Left lobe of liver (tissue), 2 donors: ENCODE results near the gene USF2. TPM values are rescaled to one million over a fixed set of nuclear protein-coding genes. Genes with fewer than 3 reads are reported as not detected.

Source experiments
- ATAC-seq: fragments of 200-7000 bp; cut with Tn5 transposase; one replicate; pipeline ENCODE4 v1.9.1; 2020; ENCODE audit warnings: mild to moderate bottlenecking, moderate library complexity
- DNase-seq: peaks from one replicate; pipeline ENCODE4 v3.0.0-alpha.2; 2020; ENCODE audit warnings: low spot score
- total RNA-seq: library from RNA; stranded (reverse); gene quantifications from one replicate; pipeline ENCODE4 v1.2.1, GENCODE V29; 2021
- donor health status: DM: no; HTN: no; CAD: no; lungs with moderate emphysema.
- donor health status: DM: no; HTN: yes; CAD: no.

The USF2 gene
- total RNA-seq, 1 donor from 2014 or later, result 91.7 TPM

DNA sequence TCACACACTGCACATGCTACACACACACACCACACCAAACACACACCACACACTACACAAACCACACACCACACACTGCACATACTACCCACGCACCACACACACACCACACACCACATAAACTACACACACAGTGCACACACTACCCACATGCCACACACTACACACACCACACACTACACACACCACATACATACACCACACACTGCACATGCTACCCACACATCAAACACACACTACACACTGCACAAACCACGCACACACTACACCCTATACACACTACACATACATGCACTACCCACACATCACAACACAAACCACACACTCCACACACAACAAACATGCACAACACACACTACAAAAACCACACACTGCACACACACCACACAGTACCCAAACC, 29.2 kb downstream of the USF2 start:
- no peak for DNase-seq
- no peak for ATAC-seq

DNA sequence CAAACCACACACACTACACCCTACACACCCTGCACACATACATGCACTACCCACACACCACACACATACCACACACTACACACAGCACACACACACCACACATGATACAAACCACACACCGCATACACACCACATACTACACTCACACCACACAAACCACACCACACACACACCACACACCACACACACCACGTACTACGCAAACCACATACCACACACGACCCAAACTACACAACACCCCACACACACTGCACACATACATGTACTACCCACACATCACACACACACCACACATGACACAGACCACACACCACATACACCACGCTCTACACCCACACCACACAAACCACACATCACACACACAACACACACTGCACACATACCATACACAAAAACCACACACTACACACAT, 29.8 kb downstream of the USF2 start:
- no peak for DNase-seq
- no peak for ATAC-seq

DNA sequence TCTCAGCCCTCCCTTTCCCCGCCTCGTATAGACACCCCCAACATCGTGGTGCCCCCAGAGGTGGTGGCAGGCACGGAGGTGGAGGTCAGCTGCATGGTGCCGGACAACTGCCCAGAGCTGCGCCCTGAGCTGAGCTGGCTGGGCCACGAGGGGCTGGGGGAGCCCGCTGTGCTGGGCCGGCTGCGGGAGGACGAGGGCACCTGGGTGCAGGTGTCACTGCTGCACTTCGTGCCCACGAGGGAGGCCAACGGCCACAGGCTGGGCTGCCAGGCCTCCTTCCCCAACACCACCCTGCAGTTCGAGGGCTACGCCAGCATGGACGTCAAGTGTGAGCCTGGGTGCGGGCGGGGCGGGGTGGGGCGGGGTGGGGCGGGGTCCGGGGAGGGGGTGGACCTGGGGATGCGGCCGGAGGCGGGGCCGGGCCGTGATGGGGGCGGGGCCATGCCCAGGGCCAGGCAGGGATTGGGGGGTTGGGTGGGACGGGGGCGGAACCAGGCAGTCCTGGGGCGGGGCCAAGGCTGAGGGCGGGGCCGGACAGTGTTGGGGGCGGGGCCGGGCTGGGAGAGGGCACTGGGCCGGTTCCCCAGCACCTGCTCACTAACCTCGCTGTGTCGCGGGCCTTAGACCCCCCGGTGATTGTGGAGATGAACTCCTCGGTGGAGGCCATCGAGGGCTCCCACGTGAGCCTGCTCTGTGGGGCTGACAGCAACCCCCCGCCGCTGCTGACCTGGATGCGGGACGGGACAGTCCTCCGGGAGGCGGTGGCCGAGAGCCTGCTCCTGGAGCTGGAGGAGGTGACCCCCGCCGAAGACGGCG, 31.0 kb downstream of the USF2 start:
- no peak for DNase-seq
- ATAC-seq, result peak; percentile 33

DNA sequence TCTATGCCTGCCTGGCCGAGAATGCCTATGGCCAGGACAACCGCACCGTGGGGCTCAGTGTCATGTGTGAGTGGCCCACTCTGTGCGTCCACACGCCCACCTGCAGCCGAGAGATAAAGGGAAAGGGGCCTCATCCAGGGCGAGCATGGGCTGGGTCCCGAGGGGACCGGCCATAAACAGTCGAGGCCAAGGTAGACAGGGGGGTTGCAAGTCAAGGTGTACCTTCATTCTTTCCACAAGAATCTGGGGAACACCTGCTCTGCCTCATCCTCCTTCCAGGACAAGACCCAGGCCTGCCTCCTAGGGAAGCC, 31.5 kb downstream of the USF2 start:
- DNase-seq, result no peak
- no peak for ATAC-seq

DNA sequence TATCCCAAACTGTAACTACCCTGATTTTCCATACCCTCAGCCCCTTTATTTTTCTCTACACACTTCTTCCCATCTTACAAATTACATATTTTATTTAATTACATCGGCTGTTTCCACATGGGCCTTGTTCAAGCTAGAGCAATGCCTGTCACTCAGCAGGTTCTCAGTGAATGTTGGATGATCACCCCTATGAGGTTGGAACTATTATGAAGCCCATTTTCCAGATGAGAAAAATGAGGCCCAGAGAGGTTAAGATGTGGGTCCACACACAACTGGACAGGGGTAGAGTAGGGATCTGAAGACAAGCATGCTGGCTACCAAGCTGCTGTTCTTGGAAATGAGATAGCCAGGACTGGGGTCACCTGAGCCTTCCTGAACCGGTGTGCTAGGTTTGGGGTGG, 33.2 kb downstream of the USF2 start:
- no peak for ATAC-seq
- no peak for DNase-seq

DNA sequence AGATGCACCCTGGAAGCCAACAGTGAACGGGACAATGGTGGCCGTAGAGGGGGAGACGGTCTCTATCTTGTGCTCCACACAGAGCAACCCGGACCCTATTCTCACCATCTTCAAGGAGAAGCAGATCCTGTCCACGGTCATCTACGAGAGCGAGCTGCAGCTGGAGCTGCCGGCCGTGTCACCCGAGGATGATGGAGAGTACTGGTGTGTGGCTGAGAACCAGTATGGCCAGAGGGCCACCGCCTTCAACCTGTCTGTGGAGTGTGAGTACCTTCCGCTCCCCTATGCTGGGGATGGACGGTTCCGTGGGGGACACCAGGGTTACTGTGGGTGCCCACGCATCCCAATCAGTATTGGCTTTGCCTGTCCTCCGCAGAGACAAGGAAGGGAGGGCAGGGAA, 33.7 kb downstream of the USF2 start:
- ATAC-seq, result no peak
- no peak for DNase-seq

DNA sequence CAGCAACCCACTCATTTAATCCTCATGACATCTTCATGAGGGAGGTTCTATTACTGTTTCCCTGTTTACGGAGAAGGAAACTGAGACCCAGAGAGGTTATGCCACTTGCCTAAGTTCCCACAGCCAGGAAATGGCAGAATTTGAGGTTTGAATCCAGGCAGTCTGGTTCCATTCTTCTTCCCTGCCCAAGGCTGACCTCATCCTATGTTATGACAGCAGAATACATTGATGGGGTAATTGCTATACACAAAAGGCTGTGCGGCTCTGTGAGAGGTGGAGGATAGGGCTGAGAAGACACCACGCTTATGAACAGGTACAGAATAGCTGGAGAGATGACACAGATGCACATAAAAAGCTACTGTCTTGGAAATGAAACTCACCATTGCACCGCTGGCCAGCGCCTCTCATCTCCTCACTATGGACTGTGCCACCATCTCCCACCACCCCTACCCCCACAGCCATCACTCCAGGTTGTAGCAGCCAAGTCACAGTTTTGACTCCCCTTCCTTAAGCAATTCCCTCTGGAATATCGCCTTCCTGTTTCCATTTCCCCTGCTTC, 34.7 kb downstream of the USF2 start:
- DNase-seq, result no peak
- no peak for ATAC-seq

DNA sequence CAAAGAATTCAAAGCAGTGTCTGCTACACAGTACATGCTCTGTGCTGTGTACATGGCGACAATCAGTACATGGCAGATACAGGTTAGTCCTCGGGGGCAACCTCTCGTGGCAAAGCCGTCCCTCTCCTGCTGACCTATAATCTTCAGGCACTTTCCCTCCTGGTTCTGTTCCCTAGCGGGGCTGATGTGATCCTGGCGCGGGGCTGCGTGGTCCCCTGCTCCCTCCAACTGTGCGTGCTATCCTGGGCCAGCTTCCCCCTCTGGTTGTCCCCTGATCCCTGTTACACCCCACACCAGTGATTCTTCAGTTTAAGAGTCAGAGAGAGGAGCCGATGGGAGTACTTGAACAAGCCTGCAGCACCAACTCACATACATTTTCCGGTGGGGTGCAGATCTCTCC, 35.3 kb downstream of the USF2 start:
- DNase-seq (no peak), ATAC-seq (no peak)

DNA sequence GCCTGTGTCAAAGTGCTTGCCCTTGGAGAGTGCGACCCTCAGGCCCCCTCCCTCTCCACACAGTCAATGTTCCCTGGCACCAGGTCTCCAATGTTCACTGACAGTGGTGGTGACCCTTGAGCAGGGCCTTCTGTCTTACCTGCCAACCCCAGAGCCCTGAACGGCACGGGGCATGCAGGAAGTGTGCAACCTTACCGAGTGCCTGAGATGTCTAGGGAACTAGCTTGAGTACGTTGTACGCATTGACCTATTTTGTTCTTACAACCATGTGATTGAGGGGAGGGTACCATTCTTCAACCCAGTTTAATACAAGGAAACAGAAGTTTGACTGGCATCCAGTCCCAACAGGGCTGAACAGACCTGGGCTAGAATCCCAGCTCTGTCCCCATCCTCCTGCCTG, 36.4 kb downstream of the USF2 start:
- no peak for ATAC-seq
- DNase-seq, result no peak

DNA sequence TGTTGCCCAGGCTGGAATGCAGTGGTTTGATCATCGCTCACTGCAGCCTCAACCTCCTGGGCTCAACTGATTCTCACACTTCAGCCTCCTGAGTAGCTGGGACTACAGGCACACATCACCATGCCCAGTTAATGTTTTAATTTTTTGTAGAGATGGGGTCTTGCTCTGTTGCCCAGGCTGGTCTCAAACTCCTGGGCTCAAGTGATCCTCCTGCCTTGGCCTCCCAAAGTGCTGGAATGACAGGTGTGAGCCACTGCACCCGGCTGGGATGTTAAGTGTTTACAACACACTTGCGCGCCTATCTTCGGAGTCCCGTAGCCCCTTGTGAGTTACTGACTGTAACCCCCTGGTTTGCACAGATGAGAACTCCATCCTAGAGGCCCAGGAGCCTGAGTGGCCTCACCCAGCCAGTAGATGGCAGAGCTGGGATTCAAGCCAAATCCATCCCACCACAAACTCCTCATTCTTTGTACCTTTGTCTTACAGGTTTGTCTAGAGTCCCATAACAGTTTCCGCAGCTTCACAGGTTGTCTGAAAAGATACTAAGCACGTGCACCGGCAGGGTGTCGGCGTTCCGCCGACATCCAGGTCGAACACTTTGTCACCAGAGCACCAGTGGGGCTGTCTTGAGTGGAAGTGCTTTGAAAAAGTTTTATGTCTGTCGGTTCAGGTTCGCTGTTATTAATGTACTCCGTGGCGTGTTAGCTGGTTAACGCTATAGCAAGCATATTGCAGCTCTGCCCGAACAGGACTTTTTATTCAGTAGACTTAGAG, 37.9 kb downstream of the USF2 start:
- ATAC-seq (no peak), DNase-seq (no peak)

DNA sequence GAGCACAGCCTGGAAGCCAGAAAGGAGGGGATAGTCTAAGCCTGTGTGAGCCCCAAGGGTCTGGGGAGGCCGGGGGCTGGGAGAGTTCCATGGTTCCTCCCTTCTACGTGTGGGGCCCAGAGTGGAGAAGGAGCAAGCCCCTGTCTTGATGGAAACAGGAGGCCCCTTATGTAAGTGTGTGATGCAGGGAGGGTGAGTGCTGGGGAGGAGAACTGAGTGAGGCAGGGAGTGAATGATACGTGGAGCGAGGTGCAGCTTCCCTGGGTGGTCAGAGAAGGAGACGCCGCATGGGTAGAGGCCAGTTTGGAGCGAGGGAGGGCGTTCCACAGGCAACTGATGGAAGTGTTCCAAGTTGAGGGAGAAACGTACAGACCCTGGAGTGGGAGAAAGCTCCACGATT, 39.2 kb downstream of the USF2 start:
- no peak for ATAC-seq
- DNase-seq, result no peak

DNA sequence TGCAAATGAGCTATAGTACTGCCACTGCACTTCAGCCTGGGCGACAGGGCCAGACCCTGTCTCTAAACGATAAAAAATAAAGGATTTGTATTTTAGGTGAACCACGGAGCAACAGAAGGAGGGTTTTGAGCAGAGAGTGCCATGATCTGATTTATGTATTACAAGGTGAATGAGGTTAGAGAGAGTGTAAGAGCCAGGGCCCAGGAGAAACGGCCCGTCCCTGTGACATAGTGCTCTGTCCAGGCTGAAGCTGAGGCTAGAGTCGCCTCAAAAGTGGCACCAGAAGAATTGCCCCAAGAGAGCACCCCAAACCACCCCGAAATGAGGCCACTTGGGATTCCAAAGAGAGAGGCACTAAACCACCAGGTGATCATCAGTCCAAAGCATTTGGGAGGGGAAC, 40.1 kb downstream of the USF2 start:
- ATAC-seq, result no peak
- DNase-seq, result no peak

DNA sequence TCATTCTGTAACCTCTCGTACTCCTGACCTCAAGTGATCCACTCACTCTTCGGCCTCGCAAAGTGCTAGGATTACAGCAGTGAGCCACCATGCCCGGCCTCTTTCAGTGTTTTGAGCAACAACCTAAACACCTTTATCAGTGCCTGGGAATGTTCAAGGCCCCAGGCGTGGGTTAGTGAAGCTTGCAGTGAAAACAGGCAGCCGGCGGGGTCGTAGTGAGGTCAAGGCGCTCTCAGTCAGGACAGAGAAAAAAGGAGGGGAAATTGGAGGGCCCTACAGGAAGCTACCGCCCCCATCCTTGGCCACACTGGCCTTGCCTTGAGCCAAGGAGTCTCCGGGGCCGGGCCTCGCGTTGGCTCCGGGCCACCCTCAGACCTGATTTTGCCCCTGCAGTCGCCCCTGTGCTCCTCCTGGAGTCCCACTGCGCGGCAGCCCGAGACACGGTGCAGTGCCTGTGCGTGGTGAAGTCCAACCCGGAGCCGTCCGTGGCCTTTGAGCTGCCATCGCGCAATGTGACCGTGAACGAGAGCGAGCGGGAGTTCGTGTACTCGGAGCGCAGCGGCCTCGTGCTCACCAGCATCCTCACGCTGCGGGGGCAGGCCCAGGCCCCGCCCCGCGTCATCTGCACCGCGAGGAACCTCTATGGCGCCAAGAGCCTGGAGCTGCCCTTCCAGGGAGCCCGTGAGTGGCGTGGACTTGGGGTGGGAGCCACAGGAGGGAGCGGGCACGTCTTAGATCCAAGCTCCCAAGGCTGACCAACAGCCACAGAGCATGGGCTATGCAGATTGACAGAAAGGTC, 40.9 kb downstream of the USF2 start:
- ATAC-seq, result peak; percentile 45
- DNase-seq, result no peak

DNA sequence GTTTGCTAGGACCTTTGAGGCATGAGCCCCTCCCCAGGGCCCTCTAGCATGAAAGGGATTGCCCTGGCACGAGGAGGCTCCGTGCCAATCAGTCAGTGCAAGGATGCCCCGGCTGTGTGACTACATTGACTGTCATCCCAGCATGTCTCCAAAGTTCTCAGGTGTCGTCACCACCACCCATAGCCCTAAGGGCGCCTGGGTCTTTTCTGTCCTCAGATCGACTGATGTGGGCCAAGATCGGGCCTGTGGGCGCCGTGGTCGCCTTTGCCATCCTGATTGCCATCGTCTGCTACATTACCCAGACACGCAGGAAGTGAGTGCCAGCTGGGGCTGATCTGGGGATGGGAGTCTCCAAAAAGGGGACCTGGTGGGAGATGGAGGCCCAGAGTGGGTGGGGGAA, 41.6 kb downstream of the USF2 start:
- DNase-seq (no peak), ATAC-seq (no peak)

DNA sequence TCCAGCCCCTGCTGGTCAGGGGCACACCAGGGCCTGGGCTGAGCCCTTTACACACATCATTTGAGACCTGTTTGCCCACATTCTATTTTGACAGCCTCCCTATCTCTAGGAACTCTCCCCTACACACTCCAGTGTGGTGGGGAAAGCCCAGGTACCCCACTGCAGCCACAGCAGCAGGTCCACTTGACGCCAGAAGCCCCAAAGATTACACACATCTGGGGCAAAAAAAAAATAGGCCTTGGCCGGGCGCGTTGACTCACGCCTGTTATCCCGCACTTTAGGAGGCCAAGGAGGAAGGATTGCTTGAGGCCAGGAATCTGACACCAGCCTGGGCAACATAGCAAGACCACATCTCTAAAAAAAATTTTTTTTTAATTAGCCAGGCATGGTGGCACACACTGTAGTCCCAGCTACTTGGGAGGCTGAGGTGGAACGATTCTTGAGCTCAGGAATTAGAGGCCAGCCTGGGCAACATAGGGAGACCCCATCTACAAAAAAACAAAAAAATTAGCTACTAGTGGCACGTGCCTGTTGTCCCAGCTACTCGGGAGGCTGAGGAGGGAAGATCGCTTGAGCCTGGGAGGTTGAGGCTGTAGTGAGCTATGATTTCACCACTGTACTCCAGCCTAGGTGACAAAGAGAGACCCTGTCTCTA, 42.2 kb downstream of the USF2 start:
- DNase-seq (no peak), ATAC-seq (no peak)

DNA sequence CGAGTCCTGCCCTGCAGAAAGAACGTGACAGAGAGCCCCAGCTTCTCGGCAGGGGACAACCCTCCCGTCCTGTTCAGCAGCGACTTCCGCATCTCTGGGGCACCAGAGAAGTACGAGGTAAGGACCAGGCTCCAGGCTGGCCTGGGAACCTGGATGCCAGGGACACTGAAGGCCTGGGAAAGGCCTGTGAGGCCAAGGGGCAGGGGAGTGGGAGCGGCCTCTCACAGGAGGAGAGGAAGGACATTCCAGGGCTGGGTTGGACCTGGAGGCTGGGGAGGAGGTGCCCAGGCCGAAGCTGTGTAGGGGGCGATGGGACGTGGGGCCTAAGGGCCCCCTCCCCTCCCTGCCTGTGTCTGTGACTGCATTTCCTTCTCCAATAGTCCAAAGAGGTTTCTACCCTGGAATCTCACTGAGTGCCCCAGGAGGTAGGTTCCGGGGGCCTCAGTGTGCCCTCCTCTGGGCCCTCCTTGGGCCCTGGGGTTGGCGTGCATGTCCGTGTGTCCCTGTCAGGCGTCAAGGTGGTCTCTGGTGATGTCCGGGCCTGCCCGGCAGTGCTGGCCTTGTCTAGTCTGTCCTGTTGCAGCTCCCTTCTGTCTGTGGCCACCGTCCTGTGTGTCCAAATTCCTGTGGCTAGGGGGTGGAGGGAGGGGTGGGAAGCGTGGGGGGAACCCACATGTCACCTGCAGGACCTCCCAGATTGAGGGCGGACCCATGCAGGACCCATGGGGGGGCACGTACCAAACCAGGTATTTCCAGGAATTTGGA, 43.3 kb downstream of the USF2 start:
- DNase-seq, result no peak
- ATAC-seq, result no peak

DNA sequence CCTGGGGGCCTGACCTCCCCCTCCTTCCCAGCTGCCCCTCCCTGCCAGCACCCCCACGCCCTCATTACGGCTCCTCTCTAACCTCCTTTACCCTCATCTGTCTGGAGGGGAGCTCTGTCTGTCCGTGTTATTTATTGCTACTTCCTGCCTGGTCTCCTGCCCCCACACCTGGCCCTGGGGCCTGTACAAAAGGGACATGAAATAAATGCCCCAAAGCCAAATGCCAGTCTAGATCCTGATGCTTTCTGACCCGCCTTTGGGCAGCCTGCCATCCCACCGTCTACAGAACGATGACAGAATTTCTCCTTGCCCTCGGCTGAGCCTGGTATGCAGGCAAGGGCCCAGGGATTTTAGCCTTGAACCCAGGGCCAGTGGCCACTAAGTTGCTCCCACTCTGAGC, 44.8 kb downstream of the USF2 start:
- no peak for DNase-seq
- no peak for ATAC-seq

DNA sequence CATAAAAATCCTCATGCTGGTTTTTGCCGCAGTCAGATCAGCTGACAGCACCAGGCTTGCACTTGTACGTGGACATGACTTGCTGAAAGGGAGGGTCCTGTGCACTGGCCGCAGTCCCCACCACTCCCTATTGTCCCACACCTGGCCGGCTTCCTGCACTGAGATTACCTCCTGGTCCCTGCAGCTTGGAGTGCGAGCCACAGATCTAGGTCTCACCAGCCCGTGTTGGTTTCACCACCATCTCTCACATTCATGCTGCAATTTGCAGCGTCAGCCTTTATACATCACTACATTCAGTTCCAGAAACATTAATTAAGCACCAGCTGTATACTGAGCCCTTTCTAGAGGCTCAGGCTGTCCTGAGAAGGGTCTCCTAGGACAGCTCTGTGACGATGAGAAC, 45.3 kb downstream of the USF2 start:
- no peak for ATAC-seq

DNA sequence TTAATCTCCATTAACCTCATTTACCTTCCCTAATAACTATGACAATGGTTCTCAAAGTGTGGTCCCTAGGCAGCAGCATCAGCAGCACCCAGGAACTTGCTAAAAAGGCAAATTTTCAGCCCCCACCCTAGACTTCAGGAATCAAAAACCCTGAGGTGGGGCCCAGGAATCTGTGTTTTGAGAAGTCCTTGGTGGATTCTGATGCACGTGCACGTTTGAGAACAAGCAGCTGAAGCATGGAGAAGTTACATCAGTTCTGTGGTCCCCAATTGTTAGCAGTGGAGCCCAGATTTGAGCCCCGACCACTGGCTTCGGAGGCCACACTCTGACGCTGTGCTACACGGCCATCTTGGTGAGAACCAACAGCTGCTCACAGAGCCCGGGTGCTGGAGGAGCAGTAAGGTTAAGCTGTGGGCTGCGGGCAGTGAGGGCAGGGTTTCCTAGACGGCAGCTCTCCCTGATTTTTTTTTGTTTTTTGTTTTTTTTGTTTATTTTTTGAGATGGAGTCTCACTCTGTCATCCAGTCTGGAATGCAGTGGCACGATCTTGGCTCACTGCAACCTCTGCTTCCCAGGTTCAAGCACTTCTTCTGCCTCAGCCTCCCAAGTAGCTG, 46.2 kb downstream of the USF2 start:
- no peak for ATAC-seq

More for the DNA sequence above, 45.3 kb downstream of the USF2 start:
- DNase-seq, result no peak

DNA sequence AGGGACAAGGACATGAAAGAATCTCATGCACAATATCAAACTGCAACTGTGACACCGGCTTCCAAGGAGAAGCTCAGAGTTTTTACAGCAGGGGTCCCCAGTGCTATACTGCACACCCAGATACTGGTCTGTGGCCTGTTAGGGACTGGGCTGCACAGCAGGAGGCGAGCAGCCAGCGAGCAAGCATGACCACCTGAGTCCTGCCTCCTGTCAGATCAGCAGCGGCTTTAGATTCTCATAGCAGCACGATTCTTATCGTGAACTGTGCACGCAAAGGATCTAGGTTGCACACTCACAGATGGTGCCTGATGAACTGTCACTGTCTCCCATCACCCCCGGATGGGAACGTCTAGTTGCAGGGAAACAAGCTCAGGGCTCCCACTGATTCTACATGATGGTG, 47.1 kb downstream of the USF2 start:
- DNase-seq, result no peak
- ATAC-seq, result no peak

More for the DNA sequence above, 46.2 kb downstream of the USF2 start:
- DNase-seq, result no peak
